Type B pancreatic cell (in vitro differentiated cells): ENCODE measurements around the gene RAD9A. TPM values are rescaled to one million over a fixed set of nuclear protein-coding genes. Genes with fewer than 3 reads are reported as not detected.

ENCODE experiments used
- DNase-seq: peaks from one replicate; pipeline ENCODE4 v3.0.0; 2021; ENCODE audit warnings: mixed read lengths; ENCODE audit not compliant: unreplicated experiment; ENCODE audit errors: extremely low spot score
- H3K27ac Mint-ChIP-seq: 2 replicates; pipeline ENCODE4 v1.8.0; 2021; ENCODE audit warnings: mild to moderate bottlenecking, mixed read lengths
- H3K27me3 Mint-ChIP-seq: 2 replicates; pipeline ENCODE4 v1.8.0; 2021; ENCODE audit warnings: mixed read lengths
- H3K36me3 Mint-ChIP-seq: 2 replicates; pipeline ENCODE4 v1.8.0; 2021; ENCODE audit warnings: mixed read lengths
- H3K4me1 Mint-ChIP-seq: one replicate; pipeline ENCODE4 v1.8.0; 2021; ENCODE audit warnings: mixed read lengths; ENCODE audit not compliant: unreplicated experiment
- H3K4me3 Mint-ChIP-seq: 2 replicates; pipeline ENCODE4 v1.8.0; 2021; ENCODE audit warnings: mild to moderate bottlenecking, mixed read lengths
- H3K9me3 Mint-ChIP-seq: 2 replicates; pipeline ENCODE4 v1.8.0; 2021; ENCODE audit warnings: mixed read lengths
- total RNA-seq: library from RNA; stranded (reverse); gene quantifications from 2 replicates; pipeline ENCODE4 v1.2.1, GENCODE V29; 2021; ENCODE audit warnings: low replicate concordance
- TF ChIP-seq, protein P1 (sequence below): fragments of 200-600 bp; sonication (generic); conservative IDR thresholded peaks from 2 replicates; pipeline ENCODE4 v1.5.0; 2021; ENCODE audit warnings: antibody characterized with exemption, mild to moderate bottlenecking

RAD9A gene
- total RNA-seq, 1 donor from 2014 or later: 41.2 TPM

DNA sequence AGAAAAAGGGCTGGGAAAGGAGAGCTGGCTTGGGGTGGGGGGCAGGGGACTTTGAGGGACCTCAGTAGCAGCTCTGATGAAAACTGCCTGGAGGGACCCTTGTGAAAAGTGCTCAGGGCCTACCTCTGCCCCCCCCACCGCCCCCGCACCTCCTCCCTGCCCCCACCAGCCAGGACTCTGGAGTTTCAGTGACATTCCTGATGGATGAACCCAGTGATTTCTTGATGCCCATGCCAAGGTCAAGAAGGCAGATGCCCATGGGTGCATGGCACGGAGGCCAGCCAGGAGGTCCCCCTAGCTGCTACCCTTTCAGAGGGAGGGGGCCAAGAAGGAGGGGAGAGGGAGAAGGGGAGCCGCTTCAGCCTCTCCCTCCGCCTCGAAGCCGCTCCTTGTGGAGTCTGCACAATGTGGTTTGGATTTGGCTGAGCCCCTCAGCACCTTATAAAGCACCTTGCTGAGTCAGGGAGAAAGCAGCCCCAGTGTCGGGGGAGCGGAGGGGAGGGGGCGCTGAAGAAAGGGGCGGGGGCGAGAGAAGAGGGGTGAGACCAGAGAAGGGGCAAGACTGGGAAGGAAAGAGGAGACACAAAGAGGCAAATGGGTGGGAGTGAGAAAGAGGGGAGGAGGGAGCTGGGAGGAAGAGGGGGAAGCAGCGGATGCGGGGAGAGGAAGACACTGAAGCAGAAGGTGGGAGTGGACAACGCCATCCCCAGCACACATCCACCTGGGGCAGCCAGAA, 16.3 kb upstream of the RAD9A start:
- Mint-ChIP-seq H3K4me3 (peak overlapping the region; percentile 55), H3K9me3 (no peaks in the 10 kb centered on the region), H3K27ac (no peak overlapping the region), H3K27me3 (peaks cover 34% of the 10 kb centered on the region), H3K4me1 (peaks cover 31% of the 10 kb centered on the region), H3K36me3 (no peaks in the 10 kb centered on the region)
- TF ChIP-seq, protein P1, sequence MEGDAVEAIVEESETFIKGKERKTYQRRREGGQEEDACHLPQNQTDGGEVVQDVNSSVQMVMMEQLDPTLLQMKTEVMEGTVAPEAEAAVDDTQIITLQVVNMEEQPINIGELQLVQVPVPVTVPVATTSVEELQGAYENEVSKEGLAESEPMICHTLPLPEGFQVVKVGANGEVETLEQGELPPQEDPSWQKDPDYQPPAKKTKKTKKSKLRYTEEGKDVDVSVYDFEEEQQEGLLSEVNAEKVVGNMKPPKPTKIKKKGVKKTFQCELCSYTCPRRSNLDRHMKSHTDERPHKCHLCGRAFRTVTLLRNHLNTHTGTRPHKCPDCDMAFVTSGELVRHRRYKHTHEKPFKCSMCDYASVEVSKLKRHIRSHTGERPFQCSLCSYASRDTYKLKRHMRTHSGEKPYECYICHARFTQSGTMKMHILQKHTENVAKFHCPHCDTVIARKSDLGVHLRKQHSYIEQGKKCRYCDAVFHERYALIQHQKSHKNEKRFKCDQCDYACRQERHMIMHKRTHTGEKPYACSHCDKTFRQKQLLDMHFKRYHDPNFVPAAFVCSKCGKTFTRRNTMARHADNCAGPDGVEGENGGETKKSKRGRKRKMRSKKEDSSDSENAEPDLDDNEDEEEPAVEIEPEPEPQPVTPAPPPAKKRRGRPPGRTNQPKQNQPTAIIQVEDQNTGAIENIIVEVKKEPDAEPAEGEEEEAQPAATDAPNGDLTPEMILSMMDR: no peak
- no peak for DNase-seq

DNA sequence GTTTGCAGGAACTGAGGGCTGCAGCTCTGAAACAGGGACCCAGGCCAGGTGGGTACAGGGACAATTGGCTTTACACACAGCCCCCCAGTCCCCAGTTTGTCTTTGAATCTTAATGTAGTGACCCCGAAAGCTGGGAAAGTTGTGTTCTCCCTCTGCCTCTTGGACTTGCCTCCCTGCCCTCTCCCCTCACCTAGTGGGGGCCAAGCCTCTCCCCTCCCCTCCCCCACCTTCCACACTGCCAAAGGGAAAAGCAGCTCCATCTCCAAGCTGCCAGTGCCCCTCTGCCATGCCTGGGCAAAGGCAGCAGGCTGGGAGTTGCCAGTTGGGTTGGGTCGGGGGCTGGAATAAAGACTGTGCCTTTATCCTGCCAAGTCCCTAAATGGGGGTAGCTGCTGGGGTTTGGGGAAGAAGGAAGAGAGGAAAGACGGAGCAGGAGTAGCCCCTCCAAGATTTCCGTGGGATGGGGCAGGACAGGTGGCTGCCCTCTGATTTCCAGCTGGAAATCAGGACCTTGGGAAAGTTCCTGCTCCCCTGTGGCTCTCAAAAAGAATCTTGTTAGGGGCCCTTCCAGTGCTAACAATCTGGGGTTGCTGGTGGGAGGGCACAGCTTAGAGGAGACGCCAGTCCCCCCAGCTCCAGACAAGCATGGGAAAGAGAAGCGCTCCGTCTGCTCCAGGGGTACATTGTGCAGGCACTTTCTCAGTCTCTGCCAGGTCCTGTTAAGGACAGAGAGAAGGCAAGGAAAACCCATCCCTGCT, 15.5 kb upstream of the RAD9A start:
- peak overlapping the region; percentile 70 for H3K27ac Mint-ChIP-seq
- DNase-seq: no peak
- H3K9me3 Mint-ChIP-seq: no peaks in the 10 kb centered on the region
- H3K27me3 Mint-ChIP-seq: peaks cover 37% of the 10 kb centered on the region
- H3K36me3 Mint-ChIP-seq: no peaks in the 10 kb centered on the region
- peak overlapping the region; percentile 55 for H3K4me3 Mint-ChIP-seq
- TF ChIP-seq, protein P1: no peak
- H3K4me1 Mint-ChIP-seq: peaks cover 25% of the 10 kb centered on the region

DNA sequence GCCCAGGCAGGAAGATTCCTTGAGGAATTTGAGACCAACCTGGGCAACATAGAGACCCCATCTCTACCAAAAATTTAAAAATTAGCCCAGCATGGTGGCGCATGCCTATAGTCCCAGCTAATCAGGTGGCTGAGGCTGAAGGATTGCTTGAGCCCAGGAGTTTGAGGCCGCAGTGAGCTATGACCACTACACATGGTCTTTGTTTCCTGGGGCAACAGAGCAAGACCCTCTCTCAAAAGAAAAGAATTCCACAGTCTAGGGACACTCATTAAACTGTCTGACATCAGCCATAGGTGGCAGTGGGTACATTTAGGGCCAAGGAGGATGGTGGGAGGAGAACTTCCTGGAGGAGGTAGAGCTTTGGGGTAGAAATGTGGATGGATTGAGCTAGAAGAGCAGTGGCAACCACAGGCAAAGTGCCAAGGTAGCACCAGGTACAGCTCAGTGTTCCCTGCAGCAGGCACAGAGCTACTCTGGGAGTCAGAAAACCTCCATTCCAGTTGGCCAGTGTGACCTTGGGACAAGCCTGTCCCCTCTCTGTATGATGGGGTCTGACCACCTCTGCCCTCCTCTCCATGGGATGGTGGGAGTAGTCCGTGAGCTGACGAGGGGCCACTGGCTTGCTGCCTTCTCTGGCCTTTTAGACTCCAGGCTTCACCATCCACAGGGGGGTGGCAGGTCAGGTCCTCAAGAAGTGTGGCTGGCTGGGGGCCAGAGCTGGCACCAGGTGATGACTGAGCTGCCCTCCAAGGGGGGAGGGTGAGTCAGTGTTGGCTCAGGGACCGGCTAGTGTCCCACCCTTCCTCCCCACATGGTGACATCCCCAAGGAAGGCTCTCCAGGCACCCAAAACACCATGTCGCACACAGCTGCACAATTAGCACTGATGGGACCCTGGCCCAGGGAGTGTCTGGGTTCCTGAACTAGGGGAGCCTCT, 14.6 kb upstream of the RAD9A start:
- peaks cover 30% of the 10 kb centered on the region for H3K27me3 Mint-ChIP-seq
- peaks cover 18% of the 10 kb centered on the region for H3K4me1 Mint-ChIP-seq
- H3K27ac Mint-ChIP-seq: peak overlapping the region; percentile 70
- no peaks in the 10 kb centered on the region for H3K36me3 Mint-ChIP-seq
- H3K4me3 Mint-ChIP-seq: peak overlapping the region; percentile 28
- no peak for DNase-seq
- TF ChIP-seq, protein P1: no peak
- no peaks in the 10 kb centered on the region for H3K9me3 Mint-ChIP-seq

DNA sequence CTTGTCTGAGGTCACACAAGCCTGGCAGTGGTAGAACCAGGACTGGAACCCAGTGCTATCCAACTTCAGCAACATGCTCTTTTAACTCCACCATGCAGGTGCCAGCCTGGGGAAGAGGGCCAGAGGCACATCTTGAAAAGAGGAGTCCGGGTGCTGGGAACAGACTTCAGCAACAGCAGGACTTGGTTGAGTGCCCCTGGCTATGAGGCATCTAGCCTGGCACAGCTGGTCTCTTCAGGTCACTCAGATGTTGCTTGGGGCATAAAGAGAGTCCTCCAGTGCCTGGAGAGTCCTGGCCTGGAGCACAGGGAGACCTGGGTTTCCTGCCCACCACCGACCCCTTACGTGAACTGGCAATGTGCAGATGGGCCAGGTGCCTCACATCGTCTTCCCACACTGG, 13.2 kb upstream of the RAD9A start:
- no peaks in the 10 kb centered on the region for H3K9me3 Mint-ChIP-seq
- peaks cover 34% of the 10 kb centered on the region for H3K27me3 Mint-ChIP-seq
- peaks cover 23% of the 10 kb centered on the region for H3K4me1 Mint-ChIP-seq
- no peak for DNase-seq
- TF ChIP-seq, protein P1: no peak
- H3K4me3 Mint-ChIP-seq: no peak overlapping the region
- H3K27ac Mint-ChIP-seq: no peak overlapping the region
- H3K36me3 Mint-ChIP-seq: no peaks in the 10 kb centered on the region
